ENCODE results near the gene PPP1R12B. TPM values are rescaled to one million over a fixed set of nuclear protein-coding genes. Genes with fewer than 3 reads are reported as not detected.

The PPP1R12B gene, protein sequence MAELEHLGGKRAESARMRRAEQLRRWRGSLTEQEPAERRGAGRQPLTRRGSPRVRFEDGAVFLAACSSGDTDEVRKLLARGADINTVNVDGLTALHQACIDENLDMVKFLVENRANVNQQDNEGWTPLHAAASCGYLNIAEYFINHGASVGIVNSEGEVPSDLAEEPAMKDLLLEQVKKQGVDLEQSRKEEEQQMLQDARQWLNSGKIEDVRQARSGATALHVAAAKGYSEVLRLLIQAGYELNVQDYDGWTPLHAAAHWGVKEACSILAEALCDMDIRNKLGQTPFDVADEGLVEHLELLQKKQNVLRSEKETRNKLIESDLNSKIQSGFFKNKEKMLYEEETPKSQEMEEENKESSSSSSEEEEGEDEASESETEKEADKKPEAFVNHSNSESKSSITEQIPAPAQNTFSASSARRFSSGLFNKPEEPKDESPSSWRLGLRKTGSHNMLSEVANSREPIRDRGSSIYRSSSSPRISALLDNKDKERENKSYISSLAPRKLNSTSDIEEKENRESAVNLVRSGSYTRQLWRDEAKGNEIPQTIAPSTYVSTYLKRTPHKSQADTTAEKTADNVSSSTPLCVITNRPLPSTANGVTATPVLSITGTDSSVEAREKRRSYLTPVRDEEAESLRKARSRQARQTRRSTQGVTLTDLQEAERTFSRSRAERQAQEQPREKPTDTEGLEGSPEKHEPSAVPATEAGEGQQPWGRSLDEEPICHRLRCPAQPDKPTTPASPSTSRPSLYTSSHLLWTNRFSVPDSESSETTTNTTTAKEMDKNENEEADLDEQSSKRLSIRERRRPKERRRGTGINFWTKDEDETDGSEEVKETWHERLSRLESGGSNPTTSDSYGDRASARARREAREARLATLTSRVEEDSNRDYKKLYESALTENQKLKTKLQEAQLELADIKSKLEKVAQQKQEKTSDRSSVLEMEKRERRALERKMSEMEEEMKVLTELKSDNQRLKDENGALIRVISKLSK
- 6.6 TPM in 2 replicates for total RNA-seq

DNA sequence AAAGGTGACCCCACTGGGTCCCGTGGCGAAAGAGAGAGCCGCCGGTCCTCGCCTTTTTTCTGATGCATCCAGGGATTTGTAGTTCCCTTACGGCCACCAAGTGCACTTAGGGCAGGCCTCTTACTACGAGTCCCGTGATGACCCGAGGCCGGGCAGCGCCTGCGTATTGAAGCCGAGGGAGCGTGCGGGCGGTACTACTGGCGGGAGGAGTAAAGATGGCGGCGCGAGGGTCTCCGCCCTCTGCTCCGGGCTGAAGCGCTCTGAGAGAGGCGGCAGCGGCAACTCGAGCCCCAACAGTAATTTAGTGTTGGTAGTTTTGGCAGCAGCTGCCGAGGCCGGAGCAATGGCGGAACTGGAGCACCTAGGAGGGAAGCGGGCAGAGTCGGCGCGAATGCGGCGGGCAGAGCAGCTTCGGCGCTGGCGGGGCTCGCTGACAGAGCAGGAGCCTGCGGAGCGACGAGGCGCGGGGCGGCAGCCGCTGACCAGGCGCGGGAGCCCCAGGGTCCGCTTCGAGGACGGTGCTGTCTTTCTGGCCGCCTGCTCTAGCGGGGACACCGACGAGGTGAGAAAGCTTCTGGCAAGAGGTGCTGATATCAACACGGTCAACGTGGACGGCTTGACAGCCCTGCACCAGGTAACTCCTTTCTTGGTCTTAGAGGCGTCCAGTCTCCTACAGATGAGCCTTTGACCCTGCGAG, at the start of gene PPP1R12B:
Gene PPP1R12B, plus strand, starts transcription at position 191 of the 697 bp plus-strand sequence. Its CDS starts 153 bp downstream, at position 344.

Other genes with a start within 250 kb of the PPP1R12B start
- not detected in 2 replicates for gene GPR37L1, start 225.8 kb upstream of the PPP1R12B start, total RNA-seq
- gene ARL8A, start 204.0 kb upstream of the PPP1R12B start, total RNA-seq: 16.7 and 20.2 TPM in 2 replicates
- gene PTPN7, start 188.1 kb upstream of the PPP1R12B start, total RNA-seq: not detected in 2 replicates
- not detected in 2 replicates for gene LGR6, start 154.9 kb upstream of the PPP1R12B start, total RNA-seq
- 59.7 and 66.3 TPM in 2 replicates for gene UBE2T, start 6.8 kb upstream of the PPP1R12B start, total RNA-seq

All from myometrial cell (primary cell).